Sigmoid colon (tissue), 7 donors: ENCODE results near the gene MSX2. TPM values are rescaled to one million over a fixed set of nuclear protein-coding genes. Genes with fewer than 3 reads are reported as not detected.

ENCODE experiments used
- DNase-seq: peaks from one replicate; pipeline ENCODE4 v3.0.0-alpha.2; 2019
- H3K27ac ChIP-seq, 4 donors: fragments of 200-600 bp; sonication (generic); one replicate each; pipeline ENCODE4 v1.5.1; 2016 to 2019; ENCODE audit warnings: mild to moderate bottlenecking in 1 of 4
- H3K27me3 ChIP-seq, 3 donors: fragments of 200-600 bp; sonication (generic); one replicate each; pipeline ENCODE4 v1.5.1; 2019; ENCODE audit warnings: mild to moderate bottlenecking in 1 of 3
- H3K36me3 ChIP-seq, 4 donors: fragments of 200-600 bp; sonication (generic); one replicate each; pipeline ENCODE4 v1.5.1; 2016 to 2019
- H3K4me1 ChIP-seq, 4 donors: fragments of 200-600 bp; sonication (generic); one replicate each; pipeline ENCODE4 v1.5.1; 2017 to 2019
- H3K4me3 ChIP-seq, 4 donors: fragments of 200-600 bp; sonication (generic); one replicate each; pipeline ENCODE4 v1.5.1; 2017 to 2019; ENCODE audit warnings: mild to moderate bottlenecking in 2 of 4, moderate library complexity in 1 of 4
- H3K9me3 ChIP-seq, 4 donors: fragments of 200-600 bp in 3 of 4; sonication (generic) in 3 of 4; one replicate each; pipeline versions ENCODE4 v1.5.1 to v1.6.1; 2013 to 2019
- CTCF ChIP-seq, 4 experiments: fragments of 450-650 bp in 3 of 4; fragments of 200-600 bp in 1 of 4; IDR thresholded peaks; one replicate each; pipeline ENCODE4 v1.5.1; 2016 to 2019; ENCODE audit warnings: antibody characterized with exemption in 4 of 4, mild to moderate bottlenecking in 3 of 4, moderate library complexity in 2 of 4
- EP300 ChIP-seq, 4 donors: sonication (generic); formaldehyde crosslinking; IDR thresholded peaks; one replicate each; pipeline ENCODE4 v1.6.1; 2017; ENCODE audit warnings: antibody characterized with exemption in 4 of 4
- POLR2A ChIP-seq, 2 donors: fragments of 450-650 bp; IDR thresholded peaks; one replicate each; pipeline ENCODE4 v1.6.1; 2016; ENCODE audit warnings: antibody characterized with exemption in 2 of 2, mild to moderate bottlenecking in 2 of 2, moderate library complexity in 2 of 2
- POLR2AphosphoS5 ChIP-seq, 4 donors: sonication (generic); formaldehyde crosslinking; IDR thresholded peaks; one replicate each; pipeline ENCODE4 v1.6.1; 2017; ENCODE audit warnings: antibody characterized with exemption in 4 of 4
- WGBS, 2 donors: extraction: QIAGEN DNeasy Blood & Tissue Kit; methylation state at CpG; one replicate each; pipeline ENCODE4 v1.1.7; 2013; 5-methylcytosine and 5-hydroxymethylcytosine counted together
- intact Hi-C: fragments of 100-400 bp; cut with DNase I; formaldehyde crosslinking; loops from one replicate; pipeline ENCODE4 v1.15.1; 2023
- polyA plus RNA-seq, 3 donors: library from polyadenylated mRNA; stranded (reverse); fragments of 200-250 nt; gene quantifications; one replicate each; pipeline ENCODE4 v1.2.3, GENCODE V29; 2013
- total RNA-seq, 4 donors: library from RNA; depleted of rRNA; stranded (reverse); fragments of >200 nt; gene quantifications; one replicate each; pipeline ENCODE4 v1.1.0, GENCODE V29; 2016
- donor health status: healthy with polysubstance abuse.
- donor health status: Bipolar disorder and iron deficiency.
- donor health status: healthy.

MSX2 gene
- total and polyA plus RNA-seq, 7 donors = 0.16 to 1.8 (median 1.1) TPM; not detected in 2

DNA sequence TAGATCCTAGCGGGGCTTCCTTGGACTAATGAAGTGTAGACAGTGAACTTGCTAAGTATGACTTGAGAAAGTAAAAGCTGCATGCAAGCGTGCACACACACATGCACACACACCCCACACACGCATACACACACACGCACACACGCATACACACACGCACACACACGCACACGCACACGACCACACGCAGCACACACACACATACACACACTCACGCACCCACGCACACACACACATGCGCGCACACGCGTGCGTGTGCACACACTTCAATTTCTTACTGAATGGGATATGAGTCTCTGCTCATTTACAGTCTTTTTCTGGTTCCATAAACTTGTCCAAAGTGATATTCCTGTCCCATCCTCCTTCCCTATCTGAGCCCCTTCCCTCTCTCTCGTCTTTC is 41.2 kb downstream of the MSX2 start:
- WGBS, 2 donors = 87 to 90% methylated on average over 18 of the region's 18 CpGs
- no peak for DNase-seq
- H3K27ac ChIP-seq = no peak overlapping the region
- H3K9me3 ChIP-seq = no peaks in the 10 kb centered on the region
- H3K4me1 ChIP-seq = no peaks in the 10 kb centered on the region
- no peak for TF ChIP-seq EP300 (IDR thresholded peaks at IDR 0.05)
- TF ChIP-seq POLR2A (IDR thresholded peaks at IDR 0.05) = no peak
- TF ChIP-seq POLR2AphosphoS5 (IDR thresholded peaks at IDR 0.05) = no peak
- H3K36me3 ChIP-seq = no peaks in the 10 kb centered on the region
- H3K27me3 ChIP-seq = no peaks in the 10 kb centered on the region
- intact Hi-C loops = no loop called here
- no peak overlapping the region for H3K4me3 ChIP-seq

DNA sequence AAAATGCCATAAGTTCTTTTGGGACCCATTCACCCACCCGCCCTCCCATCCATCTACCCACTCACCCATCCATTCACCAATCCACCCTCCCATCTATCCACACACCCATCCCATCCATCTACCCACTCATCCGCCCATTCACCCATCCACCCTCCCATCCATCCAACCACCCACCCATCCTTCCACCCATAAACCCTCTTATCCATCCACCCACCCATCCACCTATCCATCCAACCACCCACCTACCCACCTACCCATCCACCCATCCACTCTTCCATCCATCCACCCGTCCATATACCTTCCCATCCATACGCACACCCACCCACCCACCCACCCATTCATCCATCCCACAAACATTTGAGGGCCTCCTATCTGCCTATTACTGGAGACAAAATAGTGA is 43.3 kb downstream of the MSX2 start:
- Histone ChIP-seq H3K4me1 (no peaks in the 10 kb centered on the region), H3K9me3 (no peaks in the 10 kb centered on the region), H3K27ac (no peak overlapping the region), H3K36me3 (no peaks in the 10 kb centered on the region), H3K4me3 (no peak overlapping the region), H3K27me3 (peaks cover 0 to 4% (median 0%) of the 10 kb centered on the region in 3 donors)
- intact Hi-C loops = no loop called here
- TF ChIP-seq CTCF (IDR thresholded peaks at IDR 0.05) (no peak), POLR2A (IDR thresholded peaks at IDR 0.05) (no peak), POLR2AphosphoS5 (IDR thresholded peaks at IDR 0.05) (no peak), EP300 (IDR thresholded peaks at IDR 0.05) (no peak)
- 72 to 73% methylated on average over 4 of the region's 4 CpGs for WGBS, 2 donors
- DNase-seq = no peak

DNA sequence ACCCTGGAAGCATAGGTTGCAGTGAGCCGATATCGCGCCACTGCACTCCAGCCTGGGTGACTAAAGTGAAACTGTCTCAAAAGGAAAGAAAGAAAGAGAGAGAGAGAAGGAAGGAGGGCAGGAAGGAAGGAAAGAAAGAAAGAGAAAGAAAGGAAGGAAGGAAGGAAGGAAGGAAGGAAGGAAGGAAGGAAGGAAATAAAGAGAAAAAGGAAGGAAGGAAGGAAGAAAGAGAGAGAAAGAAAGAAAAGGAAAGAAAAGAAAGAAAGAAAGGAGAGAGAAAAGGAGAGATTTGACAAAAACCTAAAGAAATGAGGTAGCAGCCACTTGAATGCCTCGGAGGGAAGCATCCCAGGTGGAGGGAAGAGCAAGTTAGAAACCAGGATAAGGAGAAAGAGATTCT is 44.6 kb downstream of the MSX2 start:
- intact Hi-C loops = no loop called here
- H3K4me3 ChIP-seq = no peak overlapping the region
- no peaks in the 10 kb centered on the region for H3K36me3 ChIP-seq
- no peak for DNase-seq
- H3K27ac ChIP-seq = no peak overlapping the region
- peaks cover 0 to 8% (median 0%) of the 10 kb centered on the region in 3 donors for H3K27me3 ChIP-seq
- 89 to 91% methylated on average over 4 of the region's 4 CpGs for WGBS, 2 donors
- TF ChIP-seq POLR2AphosphoS5 (IDR thresholded peaks at IDR 0.05) (no peak), EP300 (IDR thresholded peaks at IDR 0.05) (no peak), CTCF (IDR thresholded peaks at IDR 0.05) (no peak), POLR2A (IDR thresholded peaks at IDR 0.05) (no peak)
- no peaks in the 10 kb centered on the region for H3K4me1 ChIP-seq
- no peaks in the 10 kb centered on the region for H3K9me3 ChIP-seq

DNA sequence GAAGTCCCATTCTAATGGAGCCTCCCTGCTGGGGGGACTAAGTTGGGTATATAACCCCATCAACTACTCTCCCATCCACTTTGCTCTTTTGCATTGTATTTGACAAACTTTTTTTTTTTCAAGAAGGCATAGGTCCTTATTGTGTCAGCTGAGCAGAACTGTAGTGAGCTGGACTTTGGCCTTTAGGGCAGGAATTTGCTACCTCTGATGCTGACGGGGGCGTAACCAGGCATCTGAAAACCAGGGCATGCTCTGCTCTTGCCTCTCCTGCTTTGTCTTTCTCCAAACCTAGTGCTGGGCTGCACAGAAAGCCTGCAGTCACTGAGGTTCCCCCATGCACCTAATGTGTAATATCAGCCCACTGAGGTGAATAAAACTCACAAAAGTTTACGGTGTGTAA is 49.0 kb downstream of the MSX2 start:
- intact Hi-C loops = no loop called here
- WGBS, 2 donors = 41 to 72% methylated on average over 3 of the region's 3 CpGs
- Histone ChIP-seq H3K4me1 (no peaks in the 10 kb centered on the region), H3K36me3 (no peaks in the 10 kb centered on the region), H3K4me3 (no peak overlapping the region), H3K27ac (no peak overlapping the region), H3K27me3 (peaks cover 0 to 10% (median 0%) of the 10 kb centered on the region in 3 donors), H3K9me3 (no peaks in the 10 kb centered on the region)
- TF ChIP-seq EP300 (IDR thresholded peaks at IDR 0.05) = no peak
- no peak for TF ChIP-seq POLR2AphosphoS5 (IDR thresholded peaks at IDR 0.05)
- no peak for TF ChIP-seq CTCF (IDR thresholded peaks at IDR 0.05)
- DNase-seq = no peak

GRCh38 chr5:174775081-174775480 is 50.7 kb downstream of the MSX2 start:
- H3K9me3 ChIP-seq = no peaks in the 10 kb centered on the region
- no peak overlapping the region for H3K27ac ChIP-seq
- intact Hi-C loops = no loop called here
- H3K36me3 ChIP-seq = no peaks in the 10 kb centered on the region
- 68 to 79% methylated on average over 3 of the region's 3 CpGs for WGBS, 2 donors
- no peak overlapping the region for H3K4me3 ChIP-seq
- H3K4me1 ChIP-seq = no peaks in the 10 kb centered on the region
- no peak for DNase-seq
- peaks cover 0 to 10% (median 0%) of the 10 kb centered on the region in 3 donors for H3K27me3 ChIP-seq
- TF ChIP-seq POLR2AphosphoS5 (IDR thresholded peaks at IDR 0.05) = no peak

- TF ChIP-seq POLR2AphosphoS5 (IDR thresholded peaks at IDR 0.05) = no peak
- TF ChIP-seq POLR2A (IDR thresholded peaks at IDR 0.05) = no peak
- TF ChIP-seq EP300 (IDR thresholded peaks at IDR 0.05) = no peak
- no peak for TF ChIP-seq CTCF (IDR thresholded peaks at IDR 0.05)
- no peaks in the 10 kb centered on the region for H3K4me1 ChIP-seq
- intact Hi-C loops = no loop called here
These were observed 52.7 kb downstream of the MSX2 start for GRCh38 chr5:174777111-174777510.

More at GRCh38 chr5:174777111-174777510, 52.7 kb downstream of the MSX2 start:
- WGBS, 2 donors = 44 to 65% methylated on average over 6 of the region's 6 CpGs
- Histone ChIP-seq H3K36me3 (no peaks in the 10 kb centered on the region), H3K27me3 (peaks cover 0 to 7% (median 0%) of the 10 kb centered on the region in 3 donors), H3K9me3 (no peaks in the 10 kb centered on the region), H3K4me3 (no peak overlapping the region), H3K27ac (no peak overlapping the region)
- no peak for DNase-seq
